ENCODE results near the gene NKAIN4. TPM values are rescaled to one million over a fixed set of nuclear protein-coding genes. Genes with fewer than 3 reads are reported as not detected.

Gene NKAIN4
- total RNA-seq, 1 donor from 2014 or later: 14.2 TPM

DNA sequence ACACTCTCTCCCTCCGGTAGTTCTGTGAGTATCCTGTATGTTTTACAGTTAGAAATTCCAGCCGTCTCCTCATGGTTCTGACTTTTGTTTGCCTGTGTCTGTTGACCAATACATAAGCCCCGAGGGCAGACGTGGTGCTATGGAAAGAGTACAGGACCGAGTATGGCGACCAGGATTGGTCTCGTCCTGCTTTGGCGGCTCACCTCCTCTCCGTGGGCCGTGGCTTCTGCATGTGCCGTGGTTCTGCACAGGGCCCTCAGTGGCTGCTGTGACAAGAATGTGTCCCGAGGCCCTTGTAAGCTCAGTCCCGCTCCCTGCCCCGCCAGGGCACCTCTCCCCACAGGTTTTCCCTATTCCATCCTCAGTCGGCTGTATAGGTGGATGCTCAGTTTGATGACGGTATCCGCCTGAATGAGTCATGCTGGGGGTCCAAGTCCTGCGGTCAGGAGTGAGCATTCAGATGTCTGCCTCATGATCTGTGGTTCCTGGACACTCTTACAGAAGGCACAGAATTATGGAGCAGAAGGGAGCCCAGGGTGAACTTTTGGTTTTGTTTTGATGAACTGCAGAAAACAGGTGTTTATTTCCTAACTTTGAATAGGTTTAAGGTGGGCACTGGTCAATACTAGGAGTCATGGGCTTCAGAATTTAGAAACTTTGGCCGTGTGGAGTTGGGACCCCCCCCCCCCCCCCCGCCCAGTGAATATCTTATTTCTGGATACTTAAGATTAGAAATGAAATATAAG lies 19.5 kb upstream of the NKAIN4 start:
- no peak for DNase-seq

DNA sequence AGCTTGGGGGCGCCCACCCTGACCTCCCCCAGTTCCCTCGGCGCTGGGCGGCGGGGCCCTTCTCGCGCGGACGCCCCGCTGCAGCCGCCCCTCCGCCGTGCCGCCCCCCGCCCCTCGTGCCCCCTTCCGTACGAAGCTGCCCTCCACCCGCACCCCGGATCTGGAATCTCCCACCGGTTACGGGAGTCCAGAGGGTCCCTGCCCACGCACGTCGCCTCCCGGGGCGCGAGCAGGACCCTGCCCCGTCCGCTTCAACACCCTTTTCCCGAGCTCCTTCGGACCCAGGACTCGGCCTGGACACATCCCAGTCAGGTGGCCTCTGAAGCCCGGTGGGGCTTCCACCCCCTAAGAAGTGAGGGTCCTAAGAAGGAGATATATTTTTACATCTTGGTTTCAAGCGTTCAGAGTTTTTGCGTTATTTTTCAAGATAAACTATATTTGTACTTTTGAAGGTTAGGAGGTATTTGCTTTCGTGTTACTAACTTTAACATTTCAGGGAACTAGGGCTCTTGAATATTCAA lies 18.9 kb upstream of the NKAIN4 start:
- DNase-seq: no peak

DNA sequence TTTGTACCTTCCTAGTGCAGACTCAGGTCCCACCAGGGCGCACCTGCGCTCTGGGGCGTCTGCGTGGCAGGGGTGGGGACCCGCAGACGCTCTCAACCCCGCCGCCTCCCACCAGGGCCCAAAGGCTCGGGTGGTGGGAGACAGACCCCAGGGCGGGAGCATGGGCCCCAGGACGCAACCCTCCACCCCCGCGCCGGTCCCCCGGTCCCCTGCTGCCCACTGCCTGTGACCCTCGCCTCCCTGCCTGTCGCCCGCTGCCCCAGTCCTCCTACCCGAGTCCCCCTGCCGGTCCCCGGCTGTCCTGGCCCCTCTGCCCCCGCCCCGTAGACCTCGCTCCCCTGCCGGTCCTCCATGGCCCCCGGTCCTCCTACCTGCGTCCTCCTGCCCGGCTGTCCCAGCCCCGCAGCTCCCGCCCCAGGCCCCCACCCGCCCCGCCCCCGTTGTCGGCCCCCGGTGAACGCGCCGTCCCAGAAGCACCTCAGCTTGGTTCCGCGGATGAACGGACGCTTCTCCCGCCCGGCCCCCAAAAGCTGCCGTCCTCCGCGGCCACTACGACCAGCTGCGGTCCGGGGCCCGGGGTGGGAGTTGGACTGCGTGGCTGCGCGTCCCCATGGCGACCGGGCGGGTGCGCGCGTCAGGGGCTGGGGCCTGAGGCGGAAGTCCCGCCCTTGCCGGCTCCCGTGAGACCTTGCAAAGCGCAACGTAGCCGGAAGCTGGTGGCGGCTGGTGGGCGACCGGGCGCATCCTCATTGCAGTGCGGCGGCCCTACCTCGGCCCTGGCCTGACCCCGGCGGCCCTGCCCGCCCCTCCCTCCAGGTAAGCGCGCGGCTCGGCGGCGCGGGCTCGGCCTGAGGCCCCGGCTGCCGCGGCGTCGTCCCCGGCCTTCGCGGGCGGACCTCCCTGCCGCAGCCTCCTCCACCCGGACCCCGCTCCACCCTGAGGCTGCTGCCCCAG lies 18.1 kb upstream of the NKAIN4 start, which contains the start of gene ARFGAP1:
TSS of gene ARFGAP1 (plus strand) at position 709 of the 954 bp plus-strand sequence. CDS start 2,768 bp downstream, outside the sequence.
- peak; percentile 78 for DNase-seq

DNA sequence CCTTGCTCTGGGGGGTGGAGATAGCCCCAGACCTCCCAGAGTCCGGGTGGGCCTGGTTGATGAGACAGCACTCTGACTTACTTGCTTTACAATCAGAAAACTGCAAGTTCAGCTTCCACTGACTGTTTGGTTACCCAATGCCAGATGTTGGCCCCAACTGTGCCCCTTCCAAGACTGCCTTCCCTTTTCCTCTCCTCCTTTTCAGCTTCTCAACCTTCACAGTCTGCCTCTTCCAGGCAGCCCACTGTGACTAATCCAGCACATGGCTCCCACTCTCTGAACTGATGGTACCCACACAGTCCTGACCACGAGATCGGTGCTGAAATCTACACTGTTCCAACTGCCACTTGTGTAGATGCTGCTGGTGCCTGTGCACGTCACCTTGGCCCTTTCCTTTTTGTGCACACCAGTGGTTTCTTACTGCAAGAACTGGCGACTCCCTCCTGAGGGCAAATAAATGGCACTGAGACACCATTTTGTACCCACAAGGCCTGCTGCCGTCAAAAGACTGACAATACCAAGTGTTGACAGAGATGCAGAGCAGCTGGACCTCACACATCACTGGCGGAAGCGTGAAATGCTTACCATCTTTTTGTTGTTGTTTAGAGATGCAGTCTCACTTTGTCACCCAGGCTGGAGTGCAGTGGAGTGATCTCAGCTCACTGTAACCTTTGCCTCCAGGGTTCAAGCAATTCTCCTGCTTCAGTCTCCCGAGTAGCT lies 16.5 kb upstream of the NKAIN4 start:
- DNase-seq: no peak

DNA sequence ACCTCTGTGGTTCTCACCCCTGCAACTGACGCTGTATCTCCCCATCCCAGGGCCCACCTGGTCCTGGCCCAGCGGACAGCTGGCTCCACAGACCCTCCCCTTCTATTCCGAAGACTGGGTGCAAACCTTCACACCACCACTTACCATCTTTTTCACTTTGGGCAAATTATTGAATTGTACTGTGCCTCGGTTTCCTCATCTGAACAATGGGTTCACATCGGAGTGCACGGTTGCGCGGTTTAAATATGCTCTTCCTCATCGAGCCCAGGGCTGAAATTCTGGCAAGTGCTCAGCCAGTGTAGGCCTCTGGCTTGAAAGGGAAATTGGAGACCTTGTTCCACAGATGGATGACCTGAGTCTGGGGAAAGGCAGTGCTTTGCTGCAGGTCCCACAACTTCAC lies 15.5 kb upstream of the NKAIN4 start:
- DNase-seq: no peak

DNA sequence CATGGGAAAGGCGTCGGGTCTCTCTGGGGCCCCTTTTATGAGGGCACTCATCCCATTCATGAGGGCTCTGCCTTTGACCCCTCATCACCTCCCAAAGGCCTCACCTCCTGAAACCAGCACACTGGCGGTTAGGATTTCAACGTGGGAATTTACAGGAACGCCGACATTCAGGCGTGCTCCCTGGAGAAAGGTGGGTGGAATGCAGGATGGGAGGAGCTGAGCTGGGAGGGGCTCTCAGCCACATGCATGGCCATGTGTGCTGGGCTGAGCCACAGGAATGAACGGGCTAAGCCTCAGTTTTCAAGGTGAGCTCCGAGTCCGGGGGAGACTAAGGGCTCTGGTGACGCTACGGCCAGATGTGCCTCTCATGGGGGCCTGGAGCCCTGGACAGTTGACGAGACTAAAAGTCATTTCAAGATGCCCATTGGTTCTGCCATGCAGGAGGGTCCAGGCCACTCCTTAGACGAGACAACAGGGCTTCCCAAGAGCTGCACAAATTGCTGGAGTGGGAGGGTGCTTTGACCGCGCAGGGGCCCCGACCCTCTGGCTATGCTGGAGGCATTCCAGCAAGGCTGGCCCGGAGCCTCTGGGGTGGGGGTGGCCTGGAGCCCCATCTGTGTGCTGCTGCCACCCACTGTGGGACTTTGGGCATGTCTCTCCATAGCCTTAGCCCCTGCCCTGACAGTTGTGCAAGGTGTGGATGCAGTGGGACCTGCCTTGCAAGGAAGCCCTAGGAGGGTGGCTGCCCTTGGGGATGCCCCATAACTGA lies 14.6 kb upstream of the NKAIN4 start:
- DNase-seq: no peak

DNA sequence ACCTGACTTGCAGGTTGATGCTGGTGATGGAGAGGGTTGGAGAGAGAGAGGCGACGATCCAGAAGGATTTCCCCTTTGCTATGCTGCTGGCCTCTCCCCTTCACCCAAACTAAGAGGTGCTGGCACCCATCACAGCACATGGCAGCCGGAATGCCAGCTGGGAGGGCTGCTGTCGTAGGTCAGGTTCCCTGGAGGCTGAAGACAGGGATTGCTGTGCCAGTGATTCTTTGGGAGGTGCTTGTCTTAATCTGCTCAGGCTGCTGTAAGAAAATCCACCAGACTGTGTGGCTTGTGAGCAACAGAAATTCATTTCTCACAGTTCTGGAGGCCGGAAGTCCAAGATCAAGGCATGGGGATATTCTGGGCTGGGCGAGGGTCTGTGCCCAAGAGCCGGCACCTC lies 14.0 kb upstream of the NKAIN4 start:
- DNase-seq: no peak

DNA sequence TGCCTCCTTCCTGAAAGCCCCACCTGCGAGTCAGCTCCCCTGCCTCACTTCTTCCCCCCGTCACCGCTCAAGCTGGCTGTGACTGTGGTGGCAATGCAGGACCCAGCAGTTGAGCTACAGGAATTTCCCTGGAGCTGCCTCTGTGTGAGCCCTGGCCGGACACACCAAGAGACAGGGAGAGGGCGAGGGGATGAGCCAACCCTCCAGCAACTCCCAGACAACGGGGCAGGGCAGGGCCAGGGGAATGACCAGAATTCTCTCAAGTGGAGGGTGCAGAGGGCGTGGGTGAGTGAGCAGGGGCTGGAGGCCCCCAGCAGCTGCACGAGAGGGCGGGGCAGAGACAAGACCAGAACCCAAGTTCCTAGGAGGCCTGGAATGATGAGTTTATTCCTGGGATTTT lies 13.4 kb upstream of the NKAIN4 start:
- no peak for DNase-seq

DNA sequence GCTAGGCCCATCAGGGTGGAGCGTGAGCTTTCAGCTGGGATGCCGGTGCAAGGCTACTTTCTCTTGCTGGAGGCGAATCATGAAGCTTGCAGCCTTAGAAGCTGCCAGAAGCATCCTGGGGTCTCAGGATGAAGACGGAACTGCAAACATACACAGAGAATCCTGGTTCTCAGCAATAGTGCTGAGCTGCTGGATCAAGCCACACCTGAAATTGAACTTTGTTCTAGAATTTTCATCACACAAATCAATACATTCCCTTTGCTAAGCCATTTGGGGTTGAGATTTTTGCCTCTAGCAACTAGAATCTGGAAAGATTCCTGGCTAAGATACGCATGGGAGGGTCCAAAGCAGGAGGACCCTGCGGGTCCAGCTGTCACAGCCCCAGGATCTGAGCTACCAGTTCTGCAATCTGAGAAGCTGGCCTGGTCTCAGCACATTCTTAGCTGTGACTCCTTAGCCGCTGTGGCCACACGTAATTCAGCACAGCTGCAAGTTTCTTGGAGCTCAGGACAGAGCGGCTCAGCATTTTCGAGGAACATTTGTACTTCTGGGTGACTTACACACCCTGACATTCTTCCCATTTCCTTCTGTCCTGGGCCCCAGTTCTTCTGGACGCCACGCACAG lies 11.7 kb upstream of the NKAIN4 start:
- DNase-seq: no peak

DNA sequence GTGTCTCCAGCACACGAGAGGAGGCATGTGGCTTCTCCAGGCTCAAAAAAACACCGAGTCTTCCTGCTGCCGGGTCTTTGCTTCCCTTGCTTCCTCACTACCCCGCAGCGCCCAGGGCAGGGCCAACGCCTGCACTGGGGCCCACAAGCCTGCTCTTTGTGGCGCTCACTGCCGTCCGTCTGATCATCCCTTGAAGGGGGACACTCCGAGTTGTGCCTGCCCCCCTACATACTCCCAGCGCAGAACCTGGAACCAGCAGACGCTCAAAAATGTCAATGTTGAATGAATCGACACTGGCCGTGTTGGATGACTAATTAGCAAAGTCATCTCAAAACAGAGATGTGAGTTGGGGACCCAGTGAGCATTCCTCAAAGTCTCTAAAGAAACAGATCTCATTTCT lies 10.3 kb upstream of the NKAIN4 start:
- no peak for DNase-seq

DNA sequence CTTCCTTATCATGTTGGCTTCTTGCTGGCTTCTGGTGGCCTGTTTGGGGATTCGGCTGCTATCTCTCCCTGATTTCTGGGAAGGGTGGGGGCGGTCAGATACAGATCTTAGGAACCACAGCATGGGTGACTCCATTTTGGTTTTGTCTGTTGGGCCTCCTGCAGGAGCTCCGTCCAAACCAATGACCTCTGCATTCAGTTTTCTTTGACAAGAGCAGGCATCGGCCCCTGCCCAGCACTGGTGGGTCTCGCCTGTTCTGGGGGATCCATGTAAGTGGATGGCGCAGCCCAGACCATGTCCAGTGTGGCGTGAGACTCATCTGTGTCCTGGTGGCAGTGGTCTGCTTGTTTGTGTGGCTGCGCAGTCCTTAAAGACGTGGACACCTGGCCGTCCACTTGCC lies 9.7 kb upstream of the NKAIN4 start:
- DNase-seq: no peak

DNA sequence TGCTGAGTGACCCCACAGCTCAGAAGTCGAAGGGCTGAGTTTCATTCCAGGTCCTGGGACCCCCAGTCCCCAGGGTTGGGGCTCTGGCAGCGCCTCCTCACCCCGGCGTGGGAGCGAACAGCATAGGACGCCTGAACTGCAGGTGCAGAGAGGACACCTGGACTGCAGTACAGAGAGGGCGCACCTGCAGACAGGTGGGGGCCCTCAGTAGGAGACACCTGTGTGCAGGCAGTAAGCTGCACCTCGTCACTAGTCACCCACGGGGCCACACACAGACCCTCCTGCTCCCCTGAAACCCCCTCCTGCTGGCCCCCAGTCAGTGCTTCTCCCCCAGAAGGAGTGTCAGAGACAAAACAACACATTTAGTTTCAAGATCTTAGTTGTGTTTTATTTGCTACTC lies 8.6 kb upstream of the NKAIN4 start:
- DNase-seq: no peak

DNA sequence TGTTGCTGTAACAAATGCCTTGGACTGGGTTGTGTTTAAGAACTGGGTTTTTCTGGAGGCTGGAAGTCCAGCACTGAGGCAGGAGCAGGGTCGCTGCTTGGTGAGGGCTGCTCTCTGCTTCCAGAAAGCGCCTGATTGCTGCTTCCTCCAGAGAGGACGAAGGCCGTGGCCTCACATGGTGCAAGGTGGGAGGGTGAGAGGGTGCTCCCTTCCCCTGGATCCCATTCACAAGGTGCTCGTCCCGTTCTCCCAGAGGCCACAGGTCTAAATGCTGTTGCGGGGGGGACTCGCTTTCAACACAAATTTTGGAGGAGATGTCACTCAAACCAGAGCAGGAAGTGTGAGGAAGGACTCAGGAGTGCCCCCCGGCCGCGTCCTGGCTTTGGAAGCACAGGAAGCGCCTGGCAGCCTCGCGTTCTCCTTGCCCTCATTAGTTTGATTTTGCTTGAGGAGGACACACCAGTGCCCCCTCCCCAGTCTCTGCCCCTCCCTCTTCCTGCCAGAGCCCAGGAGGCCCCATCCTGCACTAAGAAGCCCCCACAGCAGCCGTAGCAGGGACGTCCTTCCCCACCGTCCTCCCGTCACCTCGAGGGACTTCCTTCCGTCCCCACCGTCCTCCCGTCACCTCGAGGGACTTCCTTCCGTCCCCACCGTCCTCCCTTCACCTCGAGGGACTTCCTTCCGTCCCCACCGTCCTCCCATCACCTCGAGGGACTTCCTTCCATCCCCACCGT lies 7.7 kb upstream of the NKAIN4 start:
- no peak for DNase-seq

DNA sequence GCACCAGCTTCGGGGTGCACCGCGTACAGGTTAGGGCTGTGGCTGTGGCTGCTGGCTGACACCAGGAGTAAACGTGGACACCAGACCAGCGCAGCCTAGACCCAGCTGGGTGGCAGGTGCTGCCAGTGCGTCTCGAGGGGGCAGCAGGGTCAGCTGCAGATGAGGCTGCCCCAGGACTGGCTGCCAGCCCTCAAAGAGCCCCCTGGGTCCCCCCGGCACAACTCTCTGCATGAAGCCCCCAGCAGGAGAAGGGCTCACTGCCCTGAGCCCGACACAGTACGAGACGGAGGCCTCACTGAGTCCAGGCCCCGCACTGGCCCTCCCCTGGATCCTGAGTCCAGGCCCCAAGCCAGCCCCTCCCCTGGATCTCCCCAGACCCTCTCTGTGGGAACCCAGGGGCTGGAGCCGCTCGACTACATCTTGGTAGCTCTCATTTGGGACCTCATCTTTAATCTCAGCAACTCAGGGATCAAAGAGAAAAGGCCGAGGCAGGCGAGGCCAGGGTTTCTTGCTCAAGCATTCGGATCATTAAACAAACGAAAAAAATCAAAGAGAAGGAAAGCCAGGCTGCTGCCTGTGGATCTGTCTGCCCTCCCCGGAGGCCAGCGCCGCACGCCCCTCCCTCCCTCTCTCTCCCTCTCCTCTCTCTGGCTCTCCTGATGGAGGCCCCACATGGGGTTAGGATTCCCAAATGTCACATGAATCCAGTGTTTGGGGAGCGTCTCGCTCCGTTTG lies 7.0 kb upstream of the NKAIN4 start:
- no peak for DNase-seq

DNA sequence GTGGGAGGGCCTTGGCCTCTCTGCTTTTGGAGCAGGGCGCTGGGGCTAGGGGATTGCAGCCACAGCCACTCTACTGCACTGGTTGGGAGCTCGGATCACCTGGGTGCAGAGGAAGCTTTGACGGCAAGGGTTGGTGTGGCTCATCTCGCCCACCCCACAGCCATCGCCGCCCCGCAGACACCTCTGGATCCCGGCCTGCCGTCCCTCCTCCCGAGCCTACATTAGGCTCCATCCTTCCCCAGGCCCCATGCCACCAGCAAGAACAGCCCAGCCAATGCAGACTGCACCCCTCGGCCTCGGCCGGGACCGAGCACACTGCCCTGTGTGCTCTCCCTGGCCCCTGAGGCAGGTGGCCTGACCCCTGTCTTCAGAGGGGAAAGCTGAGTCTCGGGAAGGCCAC lies 6.3 kb upstream of the NKAIN4 start:
- DNase-seq: no peak

DNA sequence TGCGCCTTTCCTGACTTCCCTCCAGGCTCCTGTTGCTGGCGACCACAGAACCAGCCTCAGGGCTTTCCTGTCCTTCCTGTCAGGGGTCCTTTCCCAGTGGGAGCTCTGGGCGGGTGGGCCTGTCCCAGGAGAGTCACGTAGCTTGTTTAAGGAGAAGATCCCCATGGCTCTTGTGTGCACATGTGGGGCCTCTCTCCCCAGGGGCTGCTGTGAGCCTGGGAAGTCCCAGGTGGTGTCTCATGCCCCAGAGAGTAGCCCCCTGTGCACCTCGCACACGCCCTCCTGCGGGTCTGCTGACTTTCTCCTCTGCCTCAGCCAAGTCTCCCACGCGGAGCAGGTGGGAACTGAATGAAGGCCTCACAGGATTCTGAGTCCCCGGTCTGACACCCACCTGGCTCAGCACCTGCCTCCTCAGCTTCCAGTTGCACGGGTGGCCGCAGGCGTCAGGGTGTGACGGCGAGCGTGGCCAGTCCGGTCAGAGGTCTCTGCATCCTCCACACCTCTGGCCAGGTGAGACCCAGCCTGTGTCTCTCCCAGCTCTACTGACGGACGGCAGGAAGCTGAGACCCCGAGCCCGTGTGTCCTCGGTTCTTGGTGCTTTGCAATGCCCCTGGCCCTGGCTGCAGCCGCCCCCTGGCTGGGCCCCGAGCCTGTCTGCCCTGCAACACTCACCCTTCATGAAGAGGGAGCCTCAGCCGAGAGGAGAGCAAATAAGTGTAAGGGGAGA lies 5.6 kb upstream of the NKAIN4 start:
- DNase-seq: no peak

DNA sequence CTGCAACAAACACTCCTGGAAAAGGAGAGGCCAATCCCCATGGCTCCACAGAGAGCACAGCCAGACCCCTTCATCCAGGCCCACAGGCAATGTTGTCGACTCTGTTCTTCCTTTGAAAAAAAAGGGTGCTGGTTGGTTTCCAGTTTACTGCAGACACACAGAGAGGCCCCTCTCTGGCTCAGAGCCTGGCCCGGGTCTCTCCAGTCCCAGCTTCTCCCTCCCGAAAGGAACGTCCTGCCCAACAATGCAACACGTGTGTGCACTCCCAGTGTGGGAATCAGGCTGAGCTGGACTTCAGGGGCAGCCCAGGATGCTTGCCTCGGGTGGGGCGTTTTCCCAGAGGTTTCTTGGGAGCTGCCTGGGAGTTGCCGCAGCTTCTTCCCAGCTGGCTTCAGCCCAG lies 4.5 kb upstream of the NKAIN4 start:
- DNase-seq: no peak

DNA sequence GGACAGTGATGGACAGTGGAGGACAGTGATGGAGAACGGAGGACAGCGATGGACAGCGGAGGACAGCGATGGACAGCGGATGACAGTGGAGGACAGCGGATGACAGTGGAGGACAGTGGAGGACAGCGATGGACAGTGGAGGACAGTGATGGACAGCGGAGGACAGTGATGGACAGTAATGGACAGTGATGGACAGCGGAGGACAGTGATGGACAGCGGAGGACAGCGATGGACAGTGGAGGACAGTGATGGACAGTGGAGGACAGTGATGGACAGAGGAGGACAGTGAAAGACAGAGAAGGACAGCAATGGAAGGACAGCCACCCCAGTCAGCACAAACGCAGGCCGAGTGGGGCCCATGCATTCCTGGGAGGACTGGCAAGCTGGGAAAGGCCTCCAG lies 3.4 kb upstream of the NKAIN4 start:
- no peak for DNase-seq

DNA sequence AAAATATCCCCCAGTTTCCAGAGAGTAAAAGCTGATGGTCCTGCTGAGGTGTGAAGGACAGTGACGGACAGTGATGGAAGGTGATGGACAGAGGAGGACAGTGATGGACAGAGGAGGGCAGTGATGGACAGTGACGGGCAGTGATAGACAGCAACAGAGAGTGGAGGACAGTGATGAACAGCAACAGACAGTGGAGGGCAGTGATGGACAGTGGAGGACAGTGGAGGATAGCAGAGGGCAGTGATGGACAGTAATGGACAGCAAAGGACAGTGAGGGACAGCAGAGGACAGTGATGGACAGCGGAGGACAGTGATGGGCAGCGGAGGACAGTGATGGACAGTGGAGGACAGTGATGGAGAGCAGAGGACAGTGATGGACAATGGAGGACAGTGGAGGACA lies 2.7 kb upstream of the NKAIN4 start:
- DNase-seq: no peak
